OCI-LY1 (cell line): ENCODE data around the gene LGR4.

ENCODE experiments used
- EZH2 ChIP-seq: fragments of 200-600 bp; sonication (generic), shearing (Covaris generic); IDR thresholded peaks from 2 replicates; pipeline ENCODE4 v1.8.0; 2017; ENCODE audit warnings: borderline replicate concordance, mixed run types, mild to moderate bottlenecking, antibody characterized with exemption, low read length, moderate library complexity, mixed read lengths
- TF ChIP-seq, protein P1 (sequence below): fragments of 200-600 bp; sonication (generic), shearing (Covaris generic); IDR thresholded peaks from 2 replicates; pipeline ENCODE4 v1.5.1; 2017; ENCODE audit warnings: mild to moderate bottlenecking, antibody characterized with exemption, low read length, moderate library complexity, mixed read lengths

GRCh38 chr11:27353593-27354358 lies 118.8 kb downstream of the LGR4 start:
- TF ChIP-seq, protein P1, sequence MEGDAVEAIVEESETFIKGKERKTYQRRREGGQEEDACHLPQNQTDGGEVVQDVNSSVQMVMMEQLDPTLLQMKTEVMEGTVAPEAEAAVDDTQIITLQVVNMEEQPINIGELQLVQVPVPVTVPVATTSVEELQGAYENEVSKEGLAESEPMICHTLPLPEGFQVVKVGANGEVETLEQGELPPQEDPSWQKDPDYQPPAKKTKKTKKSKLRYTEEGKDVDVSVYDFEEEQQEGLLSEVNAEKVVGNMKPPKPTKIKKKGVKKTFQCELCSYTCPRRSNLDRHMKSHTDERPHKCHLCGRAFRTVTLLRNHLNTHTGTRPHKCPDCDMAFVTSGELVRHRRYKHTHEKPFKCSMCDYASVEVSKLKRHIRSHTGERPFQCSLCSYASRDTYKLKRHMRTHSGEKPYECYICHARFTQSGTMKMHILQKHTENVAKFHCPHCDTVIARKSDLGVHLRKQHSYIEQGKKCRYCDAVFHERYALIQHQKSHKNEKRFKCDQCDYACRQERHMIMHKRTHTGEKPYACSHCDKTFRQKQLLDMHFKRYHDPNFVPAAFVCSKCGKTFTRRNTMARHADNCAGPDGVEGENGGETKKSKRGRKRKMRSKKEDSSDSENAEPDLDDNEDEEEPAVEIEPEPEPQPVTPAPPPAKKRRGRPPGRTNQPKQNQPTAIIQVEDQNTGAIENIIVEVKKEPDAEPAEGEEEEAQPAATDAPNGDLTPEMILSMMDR, result no peak
- no peak for TF ChIP-seq EZH2
